ENCODE measurements around the gene SHKBP1.
A peak's percentile ranks its signal among the peaks of the same experiment; 100 is the strongest.
"Not testable (repeated sequence)": the region's sequence is repeated elsewhere in the genome, so short reads cannot be mapped to it uniquely, and the experiment has no call there.

Gene SHKBP1

GRCh38 chr19:40556953-40557530 is 19.6 kb upstream of the SHKBP1 start:
- DNase-seq (ENCODE audit: low spot score): no peak

GRCh38 chr19:40559394-40559793 is 17.3 kb upstream of the SHKBP1 start:
- no peak for DNase-seq (ENCODE audit: low spot score)

- no peak for DNase-seq (ENCODE audit: low spot score)
Observed at GRCh38 chr19:40560092-40560507, 16.6 kb upstream of the SHKBP1 start.

DNA sequence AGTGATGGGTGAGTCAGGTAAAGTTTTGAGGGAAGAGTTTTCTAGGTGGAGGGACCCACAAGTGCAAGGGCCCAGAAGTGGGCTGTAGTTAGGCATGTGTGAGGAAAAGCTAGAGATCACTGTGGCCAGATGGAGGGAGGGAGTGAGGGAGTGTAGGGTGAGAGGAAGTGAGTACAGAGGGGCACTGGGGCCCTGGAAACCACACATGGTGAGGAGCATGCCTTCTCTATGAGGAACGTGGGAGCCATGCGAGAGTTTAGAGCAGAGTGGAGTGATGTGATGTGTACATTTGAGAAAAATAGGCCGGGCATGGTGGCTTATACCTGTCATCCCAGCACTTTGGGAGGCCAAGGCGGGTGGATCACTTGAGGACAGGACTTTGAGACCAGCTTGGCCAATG is 14.7 kb upstream of the SHKBP1 start:
- DNase-seq (ENCODE audit: low spot score): no peak

- DNase-seq (ENCODE audit: low spot score): not testable (repeated sequence)
Observed at GRCh38 chr19:40564535-40564934, 12.1 kb upstream of the SHKBP1 start.

DNA sequence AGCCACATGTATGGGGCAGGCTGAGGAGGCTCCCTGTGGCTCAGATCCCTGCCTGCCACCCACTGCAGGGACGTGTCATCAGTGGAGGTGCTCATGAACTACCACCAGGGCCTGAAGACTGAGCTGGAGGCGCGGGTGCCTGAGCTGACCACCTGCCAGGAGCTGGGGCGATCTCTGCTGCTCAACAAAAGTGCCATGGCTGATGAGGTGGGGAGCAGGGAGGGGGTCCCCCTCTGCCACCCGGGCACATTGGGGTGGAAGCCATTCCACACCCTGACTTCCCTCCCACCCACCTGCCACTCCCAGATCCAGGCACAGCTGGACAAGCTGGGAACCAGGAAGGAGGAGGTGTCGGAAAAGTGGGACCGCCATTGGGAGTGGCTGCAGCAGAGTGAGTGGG is 11.3 kb upstream of the SHKBP1 start:
- no peak for DNase-seq (ENCODE audit: low spot score)

DNA sequence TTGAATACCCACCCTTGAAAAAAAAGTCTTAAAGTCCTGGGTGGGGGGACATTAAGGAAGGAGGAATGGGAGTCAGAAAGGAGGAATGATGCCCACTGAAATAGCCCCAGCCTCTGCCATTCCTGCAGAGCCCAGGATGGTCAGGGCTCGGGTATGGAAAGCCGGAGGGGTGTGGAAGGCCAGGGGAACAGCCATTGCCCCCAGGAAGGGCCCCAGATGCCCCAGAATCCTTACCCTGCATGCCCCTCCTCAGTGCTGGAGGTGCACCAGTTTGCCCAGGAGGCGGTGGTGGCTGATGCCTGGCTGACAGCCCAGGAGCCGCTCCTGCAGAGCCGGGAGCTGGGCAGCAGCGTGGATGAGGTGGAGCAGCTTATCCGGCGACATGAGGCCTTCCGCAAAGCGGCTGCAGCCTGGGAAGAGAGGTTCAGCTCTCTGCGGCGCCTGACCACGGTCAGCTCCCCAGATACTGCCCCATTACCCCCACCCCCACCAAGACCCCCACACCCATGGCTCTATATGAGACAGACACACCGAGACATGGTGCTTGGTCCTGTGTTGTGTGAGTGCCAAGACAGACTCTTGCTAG is 10.7 kb upstream of the SHKBP1 start:
- DNase-seq (ENCODE audit: low spot score): no peak

DNA sequence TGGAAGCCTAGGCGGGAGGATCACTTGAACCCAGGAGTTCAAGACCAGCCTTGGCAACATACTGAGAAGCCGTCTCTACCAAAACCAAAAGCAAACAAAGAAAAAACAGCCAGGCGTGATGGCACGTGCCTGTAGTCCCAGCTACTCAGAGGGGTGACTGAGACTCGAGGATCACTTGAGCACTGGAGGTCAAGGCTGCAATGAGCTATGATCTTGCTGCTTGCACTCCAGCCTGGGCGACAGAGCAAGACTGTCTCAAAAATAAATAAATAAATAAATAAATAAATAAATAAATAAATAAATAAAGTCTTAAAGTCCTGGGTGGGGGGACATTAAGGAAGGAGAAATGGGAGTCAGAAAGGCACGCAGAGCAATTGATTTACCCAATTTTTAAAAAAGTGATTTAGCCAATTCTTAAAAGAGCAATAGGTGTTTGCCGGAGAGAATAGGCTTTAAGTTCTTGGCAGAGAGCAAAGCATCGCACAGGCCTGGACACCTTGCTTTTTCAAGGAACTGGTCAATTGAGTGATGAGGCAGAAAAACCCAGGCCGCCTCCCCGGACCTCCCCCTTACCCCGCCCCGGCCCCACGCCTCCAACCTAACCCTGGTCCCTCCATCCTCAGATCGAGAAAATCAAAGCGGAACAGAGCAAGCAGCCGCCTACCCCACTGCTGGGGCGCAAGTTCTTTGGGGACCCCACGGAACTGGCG is 9.5 kb upstream of the SHKBP1 start:
- no peak for DNase-seq (ENCODE audit: low spot score)

- DNase-seq (ENCODE audit: low spot score): no peak
Observed at GRCh38 chr19:40567750-40568494, 8.8 kb upstream of the SHKBP1 start.

DNA sequence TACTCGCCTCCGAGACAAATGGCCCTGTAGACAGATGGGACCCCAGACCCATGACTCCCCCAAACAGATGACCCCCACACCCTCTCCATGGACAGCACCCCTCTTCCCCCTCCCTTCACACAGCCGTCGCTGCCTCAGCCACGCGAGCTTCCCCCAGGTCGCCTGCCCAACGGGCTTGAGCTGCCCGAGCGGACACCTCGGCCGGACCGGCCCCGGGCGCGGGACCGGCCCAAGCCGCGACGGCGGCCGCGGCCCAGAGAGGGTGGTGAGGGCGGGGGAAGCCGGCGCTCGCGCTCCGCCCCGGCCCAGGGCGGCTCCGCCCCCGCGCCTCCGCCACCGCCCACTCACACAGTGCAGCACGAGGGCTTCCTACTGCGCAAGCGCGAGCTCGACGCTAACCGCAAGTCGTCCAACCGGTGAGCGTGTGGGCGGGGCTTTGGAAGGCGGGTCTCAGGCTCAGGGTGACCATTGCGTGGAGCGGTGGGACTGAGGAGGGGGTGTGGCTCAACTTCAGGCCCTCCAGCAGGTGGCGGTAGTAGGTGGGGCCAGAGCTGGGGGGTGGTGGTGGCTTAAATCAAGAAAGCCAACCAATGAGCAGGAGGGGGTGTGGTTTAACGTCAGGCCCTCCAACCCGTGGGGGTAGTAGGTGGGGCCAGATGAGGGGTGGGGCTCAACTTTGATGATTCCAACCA is 6.2 kb upstream of the SHKBP1 start:
- peak; percentile 100 for DNase-seq (ENCODE audit: low spot score)

GRCh38 chr19:40571005-40571318 is 5.7 kb upstream of the SHKBP1 start:
- DNase-seq (ENCODE audit: low spot score): no peak

DNA sequence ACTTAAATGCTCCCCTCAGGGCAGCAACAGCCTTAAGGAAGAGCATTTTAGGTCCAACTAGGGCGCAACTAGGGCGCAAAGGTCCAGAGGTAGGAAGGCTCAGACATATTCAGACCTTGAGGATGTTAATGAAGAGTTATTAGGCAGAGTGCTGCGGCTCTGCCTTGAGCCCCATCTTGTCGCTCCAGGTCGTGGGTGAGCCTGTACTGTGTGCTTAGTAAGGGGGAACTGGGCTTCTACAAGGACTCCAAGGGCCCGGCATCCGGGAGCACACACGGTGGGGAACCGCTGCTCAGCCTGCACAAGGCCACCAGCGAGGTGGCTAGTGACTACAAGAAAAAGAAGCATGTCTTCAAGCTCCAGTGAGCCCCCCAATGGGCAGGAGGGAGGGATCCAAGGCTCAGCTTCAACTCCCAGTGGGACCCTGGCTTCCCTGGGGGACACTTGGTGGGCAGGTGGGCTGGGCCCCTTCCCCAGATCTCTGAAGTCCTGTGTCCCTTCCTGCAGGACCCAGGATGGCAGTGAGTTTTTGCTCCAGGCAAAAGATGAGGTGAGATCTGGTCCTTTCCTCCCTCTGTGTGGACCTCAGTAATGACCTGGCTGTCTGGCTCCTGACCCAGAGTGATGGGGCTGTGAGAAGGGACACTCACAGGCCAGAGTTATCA is 4.7 kb upstream of the SHKBP1 start:
- DNase-seq (ENCODE audit: low spot score): no peak

DNA sequence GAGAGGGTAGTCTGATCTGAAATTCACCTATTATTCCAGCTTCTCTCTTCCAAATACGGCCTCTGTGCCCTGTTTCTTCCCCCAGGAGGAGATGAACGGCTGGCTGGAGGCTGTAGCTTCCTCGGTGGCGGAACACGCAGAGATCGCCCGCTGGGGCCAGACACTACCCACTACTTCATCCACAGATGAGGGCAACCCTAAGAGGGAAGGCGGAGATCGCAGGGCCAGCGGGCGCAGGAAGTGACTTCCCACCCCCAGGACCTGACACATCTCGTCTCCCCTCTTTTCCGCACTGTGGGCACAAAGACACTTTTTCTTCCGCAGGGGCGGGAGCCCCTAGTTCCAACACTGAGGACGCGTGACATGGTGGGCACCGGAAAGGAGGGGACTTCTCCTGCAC is 1.3 kb upstream of the SHKBP1 start:
- no peak for DNase-seq (ENCODE audit: low spot score)

- DNase-seq (ENCODE audit: low spot score): peak; percentile 64
Observed at GRCh38 chr19:40576151-40576584, 505 bp upstream of the SHKBP1 start.

GRCh38 chr19:40578442-40578908 is 1.8 kb downstream of the SHKBP1 start:
- no peak for DNase-seq (ENCODE audit: low spot score)

DNA sequence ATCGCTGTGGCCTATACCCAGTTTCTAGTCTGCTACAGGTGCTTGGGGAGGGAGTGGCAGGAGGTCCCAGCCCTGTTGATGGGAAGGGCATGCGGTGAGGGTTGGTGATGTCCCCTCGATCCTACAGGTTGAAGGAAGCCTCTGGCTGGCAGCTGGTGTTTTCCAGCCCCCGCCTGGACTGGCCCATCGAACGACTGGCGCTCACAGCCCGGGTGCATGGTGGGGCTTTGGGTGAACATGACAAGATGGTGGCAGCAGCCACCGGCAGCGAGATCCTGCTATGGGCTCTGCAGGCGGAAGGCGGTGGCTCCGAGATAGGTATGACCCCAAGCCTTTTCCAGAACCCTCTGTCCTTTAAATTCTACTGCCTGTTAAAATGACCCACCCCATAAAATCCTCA is 3.9 kb downstream of the SHKBP1 start:
- DNase-seq (ENCODE audit: low spot score): no peak

- no peak for DNase-seq (ENCODE audit: low spot score)
Observed at GRCh38 chr19:40581531-40581930, 4.9 kb downstream of the SHKBP1 start.

- no peak for DNase-seq (ENCODE audit: low spot score)
Observed at GRCh38 chr19:40582467-40582866, 5.8 kb downstream of the SHKBP1 start.

DNA sequence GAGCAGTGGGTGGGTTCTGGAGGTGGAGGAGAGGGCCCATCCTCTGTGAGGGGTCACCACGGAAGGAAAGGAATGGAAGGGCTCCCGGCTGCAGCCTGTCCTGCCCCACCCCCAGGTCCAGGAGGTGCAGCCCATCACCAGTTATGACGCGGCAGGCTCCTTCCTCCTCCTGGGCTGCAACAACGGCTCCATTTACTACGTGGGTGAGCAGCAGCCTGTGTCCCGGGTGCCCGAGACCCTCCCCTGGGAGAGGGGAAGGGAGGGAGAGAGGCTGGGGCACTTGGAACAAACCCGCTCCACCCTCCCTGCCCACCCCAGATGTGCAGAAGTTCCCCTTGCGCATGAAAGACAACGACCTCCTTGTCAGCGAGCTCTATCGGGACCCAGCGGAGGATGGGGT is 6.6 kb downstream of the SHKBP1 start:
- no peak for DNase-seq (ENCODE audit: low spot score)

DNA sequence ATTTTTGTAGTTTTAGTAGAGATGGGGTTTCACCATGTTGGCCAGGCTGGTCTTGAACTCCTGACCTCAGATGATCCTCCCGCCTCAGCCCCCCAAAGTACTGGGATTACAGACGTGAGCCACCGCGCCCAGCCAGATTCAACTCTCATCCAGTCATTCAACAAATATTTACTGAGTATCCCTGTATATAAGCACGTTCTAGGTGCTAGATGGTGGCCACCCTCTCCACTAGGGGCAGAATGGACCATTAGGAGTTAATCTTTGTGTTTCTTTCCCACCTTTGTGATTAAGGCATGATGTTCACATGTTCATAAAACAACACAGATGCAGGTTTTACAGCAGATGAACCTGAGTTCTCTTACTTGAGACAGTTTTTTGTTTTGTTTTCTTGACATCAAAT is 7.3 kb downstream of the SHKBP1 start:
- peak; percentile 46 for DNase-seq (ENCODE audit: low spot score)

DNA sequence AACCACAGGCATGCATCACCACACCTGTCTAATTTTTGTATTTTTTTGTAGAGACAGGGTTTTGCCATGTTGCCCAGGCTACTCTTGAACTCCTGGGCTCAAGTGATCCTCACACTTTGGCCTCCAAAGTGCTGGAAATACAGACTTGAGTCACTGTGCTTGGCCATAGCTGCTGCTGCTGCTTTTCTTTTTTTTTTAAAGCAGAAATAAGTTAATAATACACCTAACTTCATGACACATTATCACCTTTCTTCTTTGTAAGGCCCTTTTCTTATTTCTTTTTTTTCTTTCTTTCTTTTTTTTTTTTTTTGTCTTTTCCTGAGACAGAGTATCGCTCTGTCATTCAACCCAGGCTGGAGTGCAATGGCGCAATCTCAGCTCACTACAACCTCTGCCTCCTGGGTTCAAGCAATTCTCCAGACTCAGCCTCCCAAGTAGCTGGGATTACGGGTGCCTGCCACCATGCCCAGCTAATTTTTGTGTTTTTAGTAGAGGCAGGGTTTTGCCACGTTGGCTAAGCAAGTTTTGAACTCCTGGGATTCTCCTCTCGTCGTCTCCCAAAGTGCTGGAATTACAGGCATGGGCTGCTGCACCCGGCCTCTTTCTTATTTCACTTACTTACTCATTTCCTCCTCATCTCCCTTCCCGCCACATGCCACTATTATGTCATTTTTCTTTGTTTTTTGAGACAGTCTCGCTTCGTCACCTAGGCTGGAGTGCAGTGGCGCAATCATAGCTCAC is 8.7 kb downstream of the SHKBP1 start:
- no peak for DNase-seq (ENCODE audit: low spot score)
